ENCODE measurements around the gene PPM1E.

DNA sequence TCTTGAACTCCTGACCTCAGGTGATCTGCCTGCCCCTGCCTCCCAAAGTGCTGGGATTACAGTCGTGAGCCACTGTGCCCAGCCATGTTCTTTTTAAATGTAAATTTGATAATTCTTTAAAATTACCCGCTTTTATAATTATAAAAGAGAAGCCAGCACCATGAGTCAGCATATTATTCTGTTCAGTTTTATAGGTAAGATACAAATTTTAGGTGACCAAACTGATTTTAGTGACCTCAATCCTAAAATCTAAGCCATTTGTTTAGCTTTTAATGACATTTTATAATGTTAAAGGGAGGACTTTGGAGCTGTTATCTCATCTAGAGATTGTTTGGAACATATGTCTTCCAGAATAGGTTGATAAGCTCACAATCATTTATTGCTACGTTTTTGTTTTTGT lies 20.8 kb upstream of the PPM1E start:
- TF ChIP-seq CTCF (IDR thresholded peaks at IDR 0.05) (no peak), POLR2A (IDR thresholded peaks at IDR 0.05) (no peak)

All from body of pancreas (tissue), 4 donors.